ENCODE data around the gene GDI2.

GDI2 gene

DNA sequence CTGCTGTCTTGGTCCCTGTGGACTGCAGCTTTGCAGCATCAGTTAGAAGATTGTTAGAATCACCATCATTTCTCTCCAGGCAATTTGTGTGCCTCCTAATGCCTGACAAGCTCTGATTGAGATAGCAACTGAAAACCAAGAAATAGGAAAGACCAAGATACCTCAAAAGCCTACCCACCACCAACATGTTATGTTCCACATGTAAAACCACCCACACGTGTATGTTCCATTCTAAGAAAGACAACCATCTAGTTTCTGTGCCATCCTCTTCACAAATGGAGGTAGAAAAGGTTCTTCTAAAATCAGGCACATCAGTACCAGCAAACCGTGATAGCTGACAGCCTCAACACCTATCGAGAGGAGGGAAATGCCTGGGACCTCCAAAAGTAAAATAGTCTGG, 81.7 kb downstream of the GDI2 start:
- Mint-ChIP-seq H3K4me3 (no peak overlapping the region), H3K36me3 (peaks cover 38% of the 10 kb centered on the region), H3K27me3 (no peaks in the 10 kb centered on the region), H3K9me3 (no peaks in the 10 kb centered on the region), H3K4me1 (peaks cover 15% of the 10 kb centered on the region), H3K27ac (no peak overlapping the region)
- CTCF ChIA-PET: no interaction called here
- DNase-seq: no peak

DNA sequence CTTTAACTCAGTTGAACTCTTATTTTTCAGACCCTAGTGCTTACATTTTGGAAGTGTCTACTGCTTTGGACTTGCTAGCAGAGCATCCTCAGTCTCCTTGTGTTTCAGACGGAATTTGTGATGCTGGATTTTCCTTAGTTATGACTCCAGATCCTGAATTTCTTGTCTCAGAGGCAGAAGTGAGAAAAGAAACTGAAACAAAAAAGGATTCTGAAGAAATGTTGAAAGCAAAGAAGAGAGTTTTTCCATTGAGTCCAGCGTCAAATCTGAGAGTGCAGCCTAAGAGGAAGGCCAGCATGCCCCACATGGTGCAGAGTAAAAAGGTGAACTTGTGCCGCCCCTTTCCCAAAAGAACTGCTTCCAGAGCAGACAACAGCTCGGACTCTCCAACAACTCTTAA, 82.5 kb downstream of the GDI2 start:
- Mint-ChIP-seq H3K27me3 (no peaks in the 10 kb centered on the region), H3K27ac (peak overlapping the region; percentile 49), H3K4me1 (peaks cover 15% of the 10 kb centered on the region), H3K36me3 (peaks cover 41% of the 10 kb centered on the region), H3K9me3 (no peaks in the 10 kb centered on the region), H3K4me3 (no peak overlapping the region)
- CTCF ChIA-PET: no interaction called here
- DNase-seq: no peak

DNA sequence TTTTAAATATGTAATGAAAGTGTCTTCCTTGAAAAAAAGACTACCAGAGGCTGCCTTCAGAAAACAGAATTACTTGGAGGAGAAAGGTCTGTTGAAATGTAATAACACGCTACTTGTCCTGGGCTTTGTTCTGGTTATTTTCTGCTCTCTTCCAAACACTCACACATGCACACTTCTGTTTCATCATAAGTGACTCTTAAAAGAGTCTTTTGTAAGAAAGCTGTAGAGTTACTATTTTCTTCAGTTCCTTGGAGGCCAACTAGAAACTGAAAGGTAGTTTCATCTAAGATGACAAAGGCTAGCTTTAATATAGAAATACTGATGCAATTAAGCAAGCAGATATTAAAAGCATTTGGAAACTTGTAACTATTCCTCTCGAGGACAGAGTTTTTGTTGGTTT, 89.5 kb downstream of the GDI2 start:
- Mint-ChIP-seq H3K4me1 (peaks cover 2% of the 10 kb centered on the region), H3K27ac (peak overlapping the region; percentile 4), H3K9me3 (no peaks in the 10 kb centered on the region), H3K36me3 (peaks cover 37% of the 10 kb centered on the region), H3K27me3 (no peaks in the 10 kb centered on the region), H3K4me3 (no peak overlapping the region)
- CTCF ChIA-PET: no interaction called here
- no peak for DNase-seq

DNA sequence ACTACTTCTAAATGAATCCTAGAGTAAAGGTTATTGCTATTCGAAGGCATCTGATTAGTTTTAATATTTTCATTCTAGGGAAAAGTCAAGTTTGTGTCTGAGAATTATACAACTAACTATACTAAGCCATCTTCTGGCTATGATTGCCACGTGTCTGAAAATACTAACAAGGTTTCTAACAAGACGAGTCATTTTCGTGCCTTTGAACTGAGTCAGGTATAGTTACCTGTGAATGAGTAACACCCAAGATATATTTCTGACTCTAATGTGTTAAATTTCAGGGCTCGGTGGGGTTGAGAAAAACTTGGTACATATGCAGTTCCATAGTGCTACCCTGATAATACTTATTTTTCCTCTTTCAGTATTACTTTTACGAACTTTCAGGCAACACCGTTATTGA, 93.1 kb downstream of the GDI2 start:
- DNase-seq: no peak
- H3K4me3 Mint-ChIP-seq: no peak overlapping the region
- peaks cover 3% of the 10 kb centered on the region for H3K4me1 Mint-ChIP-seq
- H3K36me3 Mint-ChIP-seq: peaks cover 27% of the 10 kb centered on the region
- CTCF ChIA-PET: no interaction called here
- H3K9me3 Mint-ChIP-seq: no peaks in the 10 kb centered on the region
- no peaks in the 10 kb centered on the region for H3K27me3 Mint-ChIP-seq
- H3K27ac Mint-ChIP-seq: no peak overlapping the region

DNA sequence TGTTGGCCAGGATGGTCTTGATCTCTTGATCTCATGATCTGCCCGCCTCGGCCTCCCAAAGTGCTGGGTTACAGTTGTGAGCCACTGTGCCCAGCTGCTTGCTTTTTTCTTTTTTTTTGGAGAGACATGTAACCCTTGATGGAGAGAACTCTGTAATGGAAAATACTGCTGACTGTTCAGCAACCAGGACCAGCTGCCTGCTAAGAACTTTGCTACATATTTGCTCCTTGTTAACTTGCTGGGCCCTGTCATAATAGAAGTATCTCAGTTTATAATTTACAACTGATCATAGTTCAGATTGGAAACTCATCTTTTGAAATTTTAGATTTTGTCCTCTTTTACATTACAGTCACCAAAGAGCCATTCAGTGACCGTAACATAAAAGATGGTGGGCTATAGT, 93.7 kb downstream of the GDI2 start:
- DNase-seq: no peak
- Mint-ChIP-seq H3K4me1 (peaks cover 3% of the 10 kb centered on the region), H3K27me3 (no peaks in the 10 kb centered on the region), H3K9me3 (no peaks in the 10 kb centered on the region), H3K27ac (no peak overlapping the region), H3K36me3 (peaks cover 26% of the 10 kb centered on the region), H3K4me3 (no peak overlapping the region)
- CTCF ChIA-PET: no interaction called here

Measured in activated naive CD4-positive, alpha-beta T cell treated with anti-CD3 and anti-CD28 coated beads, Interleukin-2, amount 10 ng/mL, durations not matched to agents 7 days and 5 days (primary cell).